SW 1271 (cell line): ENCODE results near the gene RUFY1.
A peak's percentile ranks its signal among the peaks of the same experiment; 100 is the strongest.
"Not testable (repeated sequence)": the region's sequence is repeated elsewhere in the genome, so short reads cannot be mapped to it uniquely, and the experiment has no call there.

ENCODE experiments used
- DNase-seq, 2 experiments: peaks; one replicate each; lab custom pipeline; 2025; lab: John Stamatoyannopoulos, UW

RUFY1 gene

DNA sequence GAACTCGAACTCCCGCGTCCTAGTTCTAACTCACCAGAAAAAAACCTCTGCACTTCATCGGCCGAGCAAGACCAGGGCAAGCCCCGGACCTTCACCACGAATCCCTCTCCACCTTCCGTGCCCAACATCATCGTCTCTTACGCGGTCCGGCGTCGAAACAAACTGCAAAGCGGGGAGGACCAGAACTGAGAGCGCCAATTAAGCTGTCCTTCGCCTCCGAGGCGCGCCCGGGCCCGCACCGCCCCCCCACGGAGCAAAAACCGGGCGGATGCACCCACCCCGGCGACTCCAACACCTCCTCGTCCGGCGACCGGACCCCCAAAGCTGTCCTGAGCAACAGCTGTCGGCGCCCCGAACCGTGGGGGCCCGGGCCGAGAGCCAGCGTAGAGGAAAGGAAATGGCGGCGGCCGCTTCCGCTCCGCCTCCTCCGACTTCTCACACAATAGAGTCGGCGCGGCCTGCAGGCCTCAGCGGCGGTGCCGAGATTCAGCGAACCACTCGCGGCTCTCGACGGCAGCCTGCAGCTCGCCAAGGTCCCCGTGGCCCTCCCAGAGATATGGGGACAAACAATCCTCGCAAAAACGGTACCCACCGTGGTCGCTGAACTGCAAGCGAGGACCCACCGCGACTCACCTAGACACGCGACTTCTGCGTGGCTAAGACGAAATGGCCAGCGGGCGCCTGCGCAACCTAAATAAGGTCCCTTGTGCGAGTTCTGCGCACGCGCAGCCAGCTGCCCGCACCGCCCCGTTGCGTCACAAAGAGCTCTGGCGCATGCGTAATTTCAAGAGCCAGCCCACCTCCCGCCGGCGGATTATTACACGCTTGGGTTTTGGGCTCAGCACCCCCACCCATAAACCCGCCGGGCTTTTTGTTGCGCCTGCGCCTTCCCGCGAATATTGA is 72.9 kb downstream of the RUFY1 start, which contains the start of gene HNRNPH1:
TSS of gene HNRNPH1 (minus strand) at position 669 of the 903 bp plus-strand sequence. CDS start at position 131, 538 bp downstream.
- peak; percentile 98 to 99 for DNase-seq

DNA sequence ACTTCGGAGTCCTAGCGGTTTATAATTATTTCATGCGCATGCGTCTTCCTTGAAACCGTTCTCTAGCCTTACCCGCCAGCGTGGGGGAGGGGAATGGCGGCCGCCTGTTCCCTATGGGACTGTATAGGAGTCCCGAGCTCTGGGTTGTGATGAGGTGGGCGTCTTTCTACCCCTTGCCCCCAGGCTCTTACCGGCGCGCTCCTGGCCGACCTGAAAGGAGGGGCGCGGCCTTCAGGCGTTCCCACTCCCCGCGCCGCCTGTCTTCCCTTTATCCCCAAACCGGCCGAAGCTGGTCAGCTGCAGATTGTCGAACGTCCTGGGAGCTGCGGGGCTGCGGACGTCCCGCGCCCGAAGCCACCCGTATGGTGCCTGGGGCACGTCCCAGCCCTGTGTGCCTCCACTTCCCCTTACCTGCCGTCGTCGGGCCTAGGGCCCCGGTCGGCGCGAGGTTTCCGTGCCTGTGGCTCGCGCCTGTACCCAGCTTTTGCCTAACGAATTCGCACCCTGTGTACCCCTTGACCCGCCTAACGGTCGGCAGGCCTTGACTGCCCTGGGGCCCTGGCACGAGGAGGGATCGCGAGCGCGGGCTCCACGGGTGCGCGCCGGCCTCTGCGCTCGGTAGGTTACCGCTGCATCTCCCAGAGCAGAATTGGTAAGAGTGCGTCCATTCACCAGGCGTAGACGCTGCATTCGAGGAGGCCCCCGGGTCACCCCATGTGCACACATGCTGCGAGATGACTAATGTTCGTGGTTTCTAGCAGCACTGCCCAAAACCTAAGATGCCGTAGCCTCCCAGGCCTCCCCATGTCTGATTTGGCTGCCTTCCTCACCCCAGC is 73.8 kb downstream of the RUFY1 start:
- no peak for DNase-seq

DNA sequence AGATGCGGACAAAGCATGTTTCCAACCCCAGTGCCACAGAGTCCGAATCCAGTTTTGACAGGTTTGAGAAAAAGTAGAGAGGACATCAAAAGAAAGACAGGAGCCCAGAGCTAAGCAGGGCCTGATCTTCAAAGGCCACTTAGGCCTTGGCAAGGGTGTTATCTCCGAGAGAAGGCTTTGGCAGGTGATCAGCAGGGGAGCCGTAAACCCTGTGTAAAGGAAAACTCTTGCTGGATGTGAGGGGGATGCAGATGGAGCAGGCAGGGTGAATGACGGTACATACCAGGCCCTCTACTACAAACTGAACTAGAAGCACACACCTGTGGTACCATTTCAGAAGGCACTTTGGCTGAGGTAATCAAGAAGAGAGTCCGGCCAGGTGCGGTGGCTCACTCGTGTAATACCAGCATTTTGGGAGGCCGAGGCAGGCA is 74.5 kb downstream of the RUFY1 start:
- no peak for DNase-seq

DNA sequence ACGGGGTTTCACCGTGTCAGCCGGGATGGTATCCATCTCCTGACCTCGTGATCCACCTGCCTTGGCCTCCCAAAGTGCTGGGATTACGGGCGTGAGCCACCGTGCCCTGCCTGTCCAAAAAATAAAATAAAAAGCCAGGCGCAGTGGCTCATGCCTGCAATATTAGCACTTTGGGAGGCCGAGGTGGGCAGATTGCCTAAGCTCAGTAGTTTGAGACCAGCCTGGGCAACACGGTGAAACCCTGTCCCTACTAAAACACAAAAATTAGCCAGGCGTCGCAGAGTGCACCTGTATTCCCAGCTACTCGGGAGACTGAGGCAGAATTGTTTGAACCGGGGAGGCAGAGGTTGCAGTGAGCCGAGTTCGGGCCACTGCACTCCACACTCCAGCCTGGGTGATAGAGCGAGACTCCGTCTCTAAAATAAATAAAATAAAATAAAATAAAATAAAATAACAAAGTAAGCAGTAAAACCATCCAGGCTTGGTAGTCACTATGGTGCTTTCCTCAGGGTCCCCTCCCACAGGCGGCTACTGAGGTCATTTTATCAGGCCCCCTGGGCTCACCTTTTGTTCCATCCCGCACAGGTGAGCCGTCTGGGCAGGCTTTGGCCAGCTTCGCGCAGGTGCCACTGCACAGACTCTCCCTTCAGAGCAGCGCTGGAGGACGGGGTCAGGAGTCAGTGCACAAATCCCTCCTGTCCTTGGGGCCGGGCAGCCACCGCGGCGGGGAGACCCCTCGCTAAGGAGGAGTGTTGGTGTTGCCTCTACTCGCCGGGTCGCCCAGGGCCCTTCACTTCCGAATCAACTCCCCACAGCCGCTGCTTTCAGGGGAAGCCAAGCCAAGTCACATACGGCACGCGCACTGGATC is 83.4 kb downstream of the RUFY1 start:
- DNase-seq: not testable (repeated sequence)

DNA sequence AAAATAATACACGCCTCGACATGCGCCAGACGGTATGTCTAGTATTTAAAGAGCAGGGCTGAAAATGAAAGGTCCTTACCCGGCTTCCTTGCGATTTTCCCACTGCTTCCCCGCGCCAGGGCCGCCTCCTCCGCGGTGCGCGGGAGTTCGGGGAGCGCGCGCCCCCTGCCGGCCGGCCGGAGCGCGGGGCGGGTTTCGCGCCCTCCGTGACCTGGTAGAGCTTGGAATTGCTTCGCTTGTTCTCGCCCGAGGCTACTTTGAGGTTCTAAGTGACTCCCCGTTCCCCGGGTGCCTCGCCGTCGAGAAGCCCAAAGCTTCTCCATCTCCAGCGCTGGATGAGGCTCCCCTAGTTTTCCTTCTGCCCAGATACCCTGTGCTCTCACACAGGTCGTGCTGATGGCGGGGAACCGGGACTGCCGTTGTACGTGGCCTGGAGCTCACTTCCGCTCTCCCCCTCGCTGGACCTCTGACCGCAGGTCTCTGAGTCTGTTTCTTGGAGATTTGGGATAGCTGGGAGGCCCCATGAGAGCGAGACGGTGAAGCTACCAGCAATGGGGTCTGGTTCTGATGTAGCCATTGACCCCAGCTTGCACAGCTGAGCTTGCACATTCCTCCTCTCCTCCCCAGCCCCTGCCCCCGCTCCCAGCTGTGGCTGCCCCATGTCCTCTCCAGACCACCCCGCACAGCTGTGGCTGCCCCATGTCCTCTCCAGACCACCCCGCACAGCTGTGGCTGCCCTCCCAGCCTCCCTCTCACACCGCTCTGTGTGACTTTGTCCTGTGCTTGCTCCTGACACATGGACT is 84.2 kb downstream of the RUFY1 start:
- DNase-seq: not testable (repeated sequence)

DNA sequence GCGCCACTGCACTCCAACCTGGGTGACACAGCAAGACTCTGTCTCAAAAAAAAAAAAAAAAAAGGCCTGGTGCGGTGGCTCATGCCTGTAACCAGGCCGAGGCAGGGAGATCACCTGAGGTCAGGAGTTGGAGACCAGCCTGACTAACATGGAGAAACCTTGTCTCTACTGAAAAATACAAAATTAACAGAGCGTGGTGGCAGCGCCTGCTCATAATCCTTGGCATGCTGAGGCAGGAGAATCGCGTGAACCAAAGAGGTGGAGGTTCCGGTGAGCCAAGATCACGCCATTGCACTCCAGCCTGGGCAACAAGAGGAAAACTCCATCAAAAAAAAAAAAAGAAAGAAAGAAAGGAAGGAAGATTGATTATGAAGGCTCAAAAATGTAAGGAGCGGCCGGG is 88.9 kb downstream of the RUFY1 start:
- DNase-seq: not testable (repeated sequence)

DNA sequence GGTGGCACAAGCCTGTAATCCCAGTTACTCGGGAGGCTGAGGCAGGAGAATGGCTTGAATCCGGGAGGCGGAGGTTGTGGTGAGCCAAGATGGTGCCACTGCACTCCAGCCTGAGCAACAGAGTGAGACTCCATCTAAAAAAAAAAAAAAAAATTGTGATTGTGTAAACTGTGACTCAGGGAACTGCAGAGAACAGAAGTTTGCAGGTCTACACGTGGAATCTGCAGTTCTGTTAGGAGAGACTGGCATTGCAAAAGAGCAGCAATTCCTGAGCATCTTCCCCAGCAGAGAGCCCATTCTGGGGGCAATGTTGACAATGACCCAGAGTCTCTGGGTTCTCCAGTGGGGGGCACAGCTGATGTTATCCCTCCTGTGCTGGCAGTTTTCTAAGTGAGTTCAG is 91.4 kb downstream of the RUFY1 start:
- DNase-seq: not testable (repeated sequence)

DNA sequence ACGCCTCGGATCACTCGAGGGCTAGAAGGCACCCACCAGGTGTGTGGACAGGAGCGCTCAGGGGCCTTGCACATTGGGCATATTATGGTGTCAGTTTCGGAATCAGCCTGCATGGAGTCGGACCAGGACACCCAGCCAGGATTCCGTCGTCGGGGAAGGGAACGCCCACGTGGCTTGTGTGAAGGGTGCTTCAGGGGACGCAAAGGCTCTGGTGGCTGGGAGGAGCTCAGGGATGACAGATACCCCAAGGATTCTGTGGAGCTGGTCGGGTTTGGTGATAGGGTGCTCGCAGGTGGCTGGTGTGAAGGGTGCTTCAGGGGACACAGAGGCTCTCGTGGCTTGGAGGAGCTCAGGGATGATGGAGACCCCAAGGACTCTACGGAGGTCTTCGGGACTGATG is 92.3 kb downstream of the RUFY1 start:
- DNase-seq: not testable (repeated sequence)

DNA sequence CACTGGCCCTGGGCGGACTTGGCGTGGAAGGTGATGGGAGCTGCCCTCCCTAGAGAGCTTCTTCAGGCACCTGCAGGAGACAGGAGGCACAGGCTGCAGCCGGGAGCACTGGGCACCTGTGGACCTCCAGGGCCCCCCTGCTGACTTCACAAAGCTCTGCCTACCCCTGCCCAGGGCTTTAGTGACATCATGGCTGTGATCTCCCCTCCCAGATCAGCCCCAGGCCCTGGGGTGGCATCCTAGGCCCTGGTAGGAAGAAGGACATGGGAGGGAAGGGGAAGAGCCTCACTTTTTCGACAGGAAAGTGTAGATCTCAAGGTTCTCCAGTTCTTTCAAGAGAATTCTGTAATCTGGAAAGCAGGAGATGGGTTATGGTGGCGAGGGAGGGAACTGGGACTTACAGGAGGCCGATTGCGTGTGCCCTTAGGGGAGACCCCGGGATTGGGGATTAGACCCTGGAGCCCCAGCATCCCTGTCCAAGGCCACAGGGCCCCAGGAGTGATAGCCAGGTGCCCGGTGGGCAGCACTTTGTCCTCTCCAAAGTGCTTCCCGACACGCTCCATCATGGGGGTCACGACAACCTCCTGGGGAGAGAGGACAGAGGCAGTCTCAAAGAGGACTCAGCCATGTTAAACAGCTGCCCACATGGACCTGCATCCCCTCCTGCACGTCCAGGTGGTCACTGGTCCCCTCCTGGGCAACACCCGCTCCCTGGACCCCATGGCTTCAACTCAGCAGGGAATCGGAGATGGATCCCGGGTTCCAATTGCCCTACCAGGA is 93.0 kb downstream of the RUFY1 start:
- not testable (repeated sequence) for DNase-seq

DNA sequence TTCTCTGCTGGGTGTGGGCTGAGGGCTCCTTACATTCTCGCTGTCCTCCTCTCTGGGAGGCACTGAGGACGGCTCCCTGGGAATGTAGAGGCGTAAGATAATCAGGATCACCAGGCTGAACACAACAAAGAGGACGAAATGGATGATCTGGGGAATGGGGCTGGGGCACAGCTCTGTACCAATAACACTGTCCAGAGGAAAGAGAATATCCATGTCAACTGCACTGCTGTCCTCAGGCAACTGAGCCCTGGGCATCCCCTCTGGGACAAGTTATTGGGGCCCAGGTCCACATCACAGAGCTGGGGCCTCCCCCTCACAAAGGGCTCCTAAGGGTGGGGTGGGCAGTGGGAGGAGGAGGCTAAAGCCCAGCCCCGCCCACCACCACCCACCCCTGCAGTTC is 94.4 kb downstream of the RUFY1 start:
- DNase-seq: not testable (repeated sequence)

DNA sequence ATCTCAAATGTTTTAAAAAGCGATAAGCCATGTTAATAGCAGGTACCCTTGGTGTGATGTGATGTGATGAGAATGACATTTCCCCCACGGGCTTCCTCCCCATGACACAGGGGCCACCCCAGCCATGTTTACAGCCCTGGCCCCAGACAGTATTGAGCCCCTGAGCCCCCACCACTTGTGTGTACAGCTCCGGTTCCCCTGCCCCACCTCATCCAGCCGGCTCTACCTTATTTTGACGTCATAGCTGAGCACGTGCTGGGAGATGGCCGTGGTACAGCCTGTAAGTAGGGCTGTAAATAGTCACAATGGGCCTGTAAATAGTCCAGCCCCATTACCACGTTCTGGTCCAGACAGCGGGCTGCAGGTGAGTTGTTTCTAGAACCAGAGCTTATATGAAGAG is 98.1 kb downstream of the RUFY1 start:
- DNase-seq: no peak

DNA sequence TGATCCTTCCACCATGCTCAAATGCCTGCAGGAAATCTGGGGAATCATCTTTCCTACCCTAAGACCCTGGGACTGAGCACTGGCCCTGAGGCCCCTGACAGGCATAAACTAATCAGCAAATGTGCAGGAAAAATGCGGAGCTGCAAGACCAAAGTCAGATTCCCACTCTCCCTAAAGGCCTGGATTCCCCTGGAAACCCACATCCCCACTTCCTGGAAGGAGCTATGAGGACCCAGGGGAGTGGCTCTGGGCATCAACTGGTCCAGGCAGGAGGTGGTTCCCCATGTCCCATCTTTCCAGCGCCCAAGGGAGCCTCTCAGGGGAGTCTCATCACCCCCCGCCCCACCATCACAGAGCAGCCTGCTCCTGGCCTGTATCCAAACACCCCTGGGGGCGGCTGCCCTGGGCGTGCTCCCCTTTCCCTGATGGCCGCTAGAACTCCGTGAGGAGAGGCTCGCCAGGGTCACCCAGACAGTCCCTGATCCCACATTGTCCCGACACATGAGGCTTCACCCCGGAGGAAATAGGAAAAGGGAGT is 98.9 kb downstream of the RUFY1 start:
- DNase-seq: not testable (repeated sequence)

DNA sequence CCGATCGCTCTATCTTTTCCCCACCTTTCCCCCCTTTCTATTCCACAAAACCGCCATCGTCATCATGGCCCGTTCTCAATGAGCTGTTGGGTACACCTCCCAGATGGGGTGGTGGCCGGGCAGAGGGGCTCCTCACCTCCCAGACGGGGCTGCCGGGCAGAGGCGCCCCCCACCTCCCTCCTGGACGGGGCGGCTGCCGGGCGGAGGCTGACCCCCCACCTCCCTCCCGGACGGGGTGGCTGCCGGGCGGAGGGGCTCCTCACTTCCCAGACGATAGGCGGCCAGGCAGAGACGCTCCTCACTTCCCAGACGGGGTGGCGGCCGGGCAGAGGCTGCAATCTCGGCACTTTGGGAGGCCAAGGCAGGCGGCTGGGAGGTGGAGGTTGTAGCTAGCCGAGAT is 99.9 kb downstream of the RUFY1 start:
- DNase-seq: not testable (repeated sequence)

DNA sequence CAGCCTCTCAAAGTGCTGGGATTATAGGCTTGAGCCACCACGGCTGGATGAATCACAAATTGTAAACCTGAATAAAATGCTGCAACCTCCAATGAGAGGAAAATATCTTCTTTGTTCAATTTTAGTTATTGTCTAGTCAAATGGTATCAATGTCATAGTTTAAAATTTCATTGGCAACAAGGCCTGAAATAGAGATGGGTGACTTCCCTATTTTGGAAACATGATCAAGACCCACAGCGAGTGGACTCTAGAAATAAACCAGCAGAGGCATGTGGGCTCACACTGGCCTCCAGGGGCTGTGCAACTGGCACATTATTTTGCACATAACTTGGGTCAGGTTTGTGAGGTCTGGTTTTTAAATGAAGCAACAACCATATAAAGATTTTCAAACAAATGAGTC is 102.8 kb downstream of the RUFY1 start:
- DNase-seq: not testable (repeated sequence)

DNA sequence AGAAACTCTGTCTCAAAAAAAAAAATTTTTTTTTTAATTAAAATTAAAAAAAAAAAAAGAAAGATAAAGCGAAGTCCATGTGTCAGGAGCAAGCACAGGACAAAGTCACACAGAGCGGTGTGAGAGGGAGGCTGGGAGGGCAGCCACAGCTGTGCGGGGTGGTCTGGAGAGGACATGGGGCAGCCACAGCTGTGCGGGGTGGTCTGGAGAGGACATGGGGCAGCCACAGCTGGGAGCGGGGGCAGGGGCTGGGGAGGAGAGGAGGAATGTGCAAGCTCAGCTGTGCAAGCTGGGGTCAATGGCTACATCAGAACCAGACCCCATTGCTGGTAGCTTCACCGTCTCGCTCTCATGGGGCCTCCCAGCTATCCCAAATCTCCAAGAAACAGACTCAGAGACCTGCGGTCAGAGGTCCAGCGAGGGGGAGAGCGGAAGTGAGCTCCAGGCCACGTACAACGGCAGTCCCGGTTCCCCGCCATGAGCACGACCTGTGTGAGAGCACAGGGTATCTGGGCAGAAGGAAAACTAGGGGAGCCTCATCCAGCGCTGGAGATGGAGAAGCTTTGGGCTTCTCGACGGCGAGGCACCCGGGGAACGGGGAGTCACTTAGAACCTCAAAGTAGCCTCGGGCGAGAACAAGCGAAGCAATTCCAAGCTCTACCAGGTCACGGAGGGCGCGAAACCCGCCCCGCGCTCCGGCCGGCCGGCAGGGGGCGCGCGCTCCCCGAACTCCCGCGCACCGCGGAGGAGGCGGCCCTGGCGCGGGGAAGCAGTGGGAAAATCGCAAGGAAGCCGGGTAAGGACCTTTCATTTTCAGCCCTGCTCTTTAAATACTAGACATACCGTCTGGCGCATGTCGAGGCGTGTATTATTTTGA is 107.2 kb downstream of the RUFY1 start:
- DNase-seq: not testable (repeated sequence)

DNA sequence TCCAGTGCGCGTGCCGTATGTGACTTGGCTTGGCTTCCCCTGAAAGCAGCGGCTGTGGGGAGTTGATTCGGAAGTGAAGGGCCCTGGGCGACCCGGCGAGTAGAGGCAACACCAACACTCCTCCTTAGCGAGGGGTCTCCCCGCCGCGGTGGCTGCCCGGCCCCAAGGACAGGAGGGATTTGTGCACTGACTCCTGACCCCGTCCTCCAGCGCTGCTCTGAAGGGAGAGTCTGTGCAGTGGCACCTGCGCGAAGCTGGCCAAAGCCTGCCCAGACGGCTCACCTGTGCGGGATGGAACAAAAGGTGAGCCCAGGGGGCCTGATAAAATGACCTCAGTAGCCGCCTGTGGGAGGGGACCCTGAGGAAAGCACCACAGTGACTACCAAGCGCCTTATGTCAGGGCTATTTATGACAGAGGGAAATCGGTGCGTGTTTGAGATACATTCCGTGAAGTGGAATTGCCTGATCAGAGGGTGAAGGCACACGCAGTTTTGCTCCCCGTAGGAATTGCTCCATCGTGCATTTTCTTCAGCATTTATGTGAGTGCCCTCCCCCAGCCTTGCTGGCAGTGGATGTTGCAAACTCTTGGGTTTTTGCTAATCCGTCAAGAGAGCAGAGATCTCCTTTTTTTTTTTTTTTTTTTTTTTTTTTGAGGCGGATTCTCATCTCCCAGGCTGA is 108.0 kb downstream of the RUFY1 start:
- not testable (repeated sequence) for DNase-seq
